C4-2B (cell line): ENCODE measurements around the gene ALDH4A1.
"Not testable (repeated sequence)": the region's sequence is repeated elsewhere in the genome, so short reads cannot be mapped to it uniquely, and the experiment has no call there.

Experiments used
- H3K27ac ChIP-seq: fragments of 450-650 bp; 2 replicates; pipeline ENCODE4 v1.5.1; 2017
- CTCF ChIP-seq: fragments of 450-650 bp; conservative IDR thresholded peaks from 2 replicates; pipeline ENCODE4 v1.5.1; 2017; ENCODE audit warnings: mild to moderate bottlenecking
- ZFX ChIP-seq: fragments of 450-650 bp; IDR thresholded peaks from 2 replicates; pipeline ENCODE4 v1.6.1; 2017

The ALDH4A1 gene

GRCh38 chr1:18901147-18901951 lies 1.0 kb downstream of the ALDH4A1 start:
- TF ChIP-seq CTCF (no peak), ZFX (no peak)
- H3K27ac ChIP-seq = peak overlapping the region; percentile 82

DNA sequence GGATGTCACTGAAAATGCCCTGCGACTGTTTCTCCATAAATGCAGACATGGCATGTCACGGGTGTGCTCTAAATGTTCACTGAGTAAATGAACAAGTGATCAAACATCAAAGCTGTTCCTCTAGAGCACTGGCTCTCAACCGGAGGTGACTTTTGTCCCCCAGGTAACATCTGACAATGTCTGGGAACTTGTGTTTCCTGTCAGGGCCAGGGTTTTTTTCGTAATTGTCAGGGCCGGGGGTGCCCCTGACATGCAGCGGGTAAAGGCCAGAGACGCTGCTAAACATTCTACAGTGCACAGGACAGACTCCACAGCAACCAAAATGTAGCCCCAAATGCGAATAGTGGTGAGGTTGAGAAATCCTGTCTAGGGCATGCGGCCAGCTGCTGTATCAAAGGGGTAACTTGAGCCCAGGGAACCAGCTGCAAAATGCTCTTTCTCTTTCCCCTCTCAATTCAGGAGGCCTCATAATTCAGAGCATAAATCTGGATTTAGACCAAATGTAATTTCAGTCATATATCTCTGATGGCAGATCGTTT lies 2.0 kb downstream of the ALDH4A1 start:
- no peak overlapping the region for H3K27ac ChIP-seq
- TF ChIP-seq CTCF = no peak
- TF ChIP-seq ZFX = no peak

GRCh38 chr1:18899363-18900049 lies 2.8 kb downstream of the ALDH4A1 start:
- no peak overlapping the region for H3K27ac ChIP-seq
- TF ChIP-seq CTCF = no peak
- TF ChIP-seq ZFX = no peak

- TF ChIP-seq CTCF (no peak), ZFX (no peak)
- H3K27ac ChIP-seq = no peak overlapping the region
Observed at GRCh38 chr1:18898567-18898966, 3.8 kb downstream of the ALDH4A1 start.

DNA sequence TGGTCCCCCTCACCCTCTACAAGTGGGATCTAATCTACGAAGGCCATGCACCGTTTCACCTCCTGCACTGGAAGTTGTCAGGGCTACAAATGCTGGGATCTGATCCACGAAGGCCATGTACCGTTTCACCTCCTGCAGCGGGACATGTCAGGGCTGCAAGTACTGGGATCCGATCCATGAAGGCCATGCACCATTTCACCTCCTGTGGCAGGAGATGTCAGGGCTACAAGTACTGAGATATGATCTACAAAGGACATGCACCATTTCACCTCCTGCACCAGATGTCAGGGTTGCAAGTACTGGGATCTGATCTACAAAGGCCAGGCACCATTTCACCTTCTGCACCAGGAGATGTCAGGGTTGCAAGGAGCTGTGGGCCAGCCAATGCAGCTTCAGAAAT lies 7.0 kb downstream of the ALDH4A1 start:
- H3K27ac ChIP-seq = no peak overlapping the region
- no peak for TF ChIP-seq ZFX
- TF ChIP-seq CTCF = no peak

DNA sequence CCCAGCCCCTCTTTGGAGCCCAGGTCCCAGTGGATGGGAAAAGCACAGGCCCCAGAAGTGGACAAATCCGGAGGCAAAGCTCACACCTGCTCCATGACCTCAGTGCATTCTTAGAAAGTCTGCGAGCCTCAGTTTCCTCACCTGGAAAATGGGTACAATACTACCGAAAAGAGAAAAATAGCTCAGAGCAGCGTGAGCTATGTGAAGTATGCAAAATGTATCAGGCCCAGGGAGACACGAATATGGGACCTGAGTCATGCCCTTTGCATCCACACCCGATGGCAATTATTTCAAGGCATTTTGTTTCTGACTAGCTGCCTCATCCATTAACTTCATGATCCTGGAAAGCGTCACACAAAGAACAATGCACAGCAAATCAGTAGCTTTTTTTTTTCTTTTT lies 9.2 kb downstream of the ALDH4A1 start:
- TF ChIP-seq ZFX (no peak), CTCF (no peak)

GRCh38 chr1:18891858-18892257 lies 10.5 kb downstream of the ALDH4A1 start:
- not testable (repeated sequence) for H3K27ac ChIP-seq

More for the DNA sequence above, 9.2 kb downstream of the ALDH4A1 start:
- H3K27ac ChIP-seq = no peak overlapping the region
